Activated CD4-positive, alpha-beta memory T cell treated with anti-CD3 and anti-CD28 coated beads, Interleukin-2, amount 10 ng/mL, durations not matched to agents 7 days and 5 days (primary cell): ENCODE measurements around the gene JADE2. TPM values are rescaled to one million over a fixed set of nuclear protein-coding genes. Genes with fewer than 3 reads are reported as not detected.
A peak's percentile ranks its signal among the peaks of the same experiment; 100 is the strongest.

Experiments
- CTCF ChIA-PET: fragments of 350-600 bp; sonication (Branson Sonifier 250); formaldehyde crosslinking; loops from one replicate; lab custom pipeline; 2021; ENCODE audit warnings: antibody characterized with exemption, inconsistent platforms; lab: Charles Lee
- POLR2A ChIA-PET: fragments of 350-600 bp; sonication (Branson Sonifier 250); formaldehyde crosslinking; loops from one replicate; lab custom pipeline; 2021; ENCODE audit warnings: antibody characterized with exemption; lab: Charles Lee
- DNase-seq: peaks from one replicate; pipeline ENCODE4 v3.0.0-alpha.2; 2020
- H3K27ac Mint-ChIP-seq: one replicate; pipeline ENCODE4 v1.8.0; 2021; ENCODE audit warnings: mild to moderate bottlenecking, mixed read lengths
- H3K27me3 Mint-ChIP-seq: one replicate; pipeline ENCODE4 v1.8.0; 2021; ENCODE audit warnings: mixed read lengths
- H3K36me3 Mint-ChIP-seq: one replicate; pipeline ENCODE4 v1.8.0; 2021; ENCODE audit warnings: low read depth, mixed read lengths
- H3K4me1 Mint-ChIP-seq: one replicate; pipeline ENCODE4 v1.8.0; 2021; ENCODE audit warnings: mixed read lengths
- H3K4me3 Mint-ChIP-seq: one replicate; pipeline ENCODE4 v1.8.0; 2021; ENCODE audit warnings: mild to moderate bottlenecking, mixed read lengths
- H3K9me3 Mint-ChIP-seq: one replicate; pipeline ENCODE4 v1.8.0; 2021; ENCODE audit warnings: mixed read lengths
- total RNA-seq, 2 experiments: library from RNA; stranded (reverse); gene quantifications; one replicate each; pipeline ENCODE4 v1.2.3, GENCODE V29; 2021

The JADE2 gene
- total RNA-seq, 2 experiments from 2014 or later, result 72.7 to 73.5 TPM

GRCh38 chr5:134579284-134579771, 53.9 kb downstream of the JADE2 start:
- Mint-ChIP-seq H3K4me1 (no peaks in the 10 kb centered on the region), H3K36me3 (peaks cover 44% of the 10 kb centered on the region), H3K4me3 (no peak overlapping the region), H3K9me3 (no peaks in the 10 kb centered on the region), H3K27me3 (no peaks in the 10 kb centered on the region), H3K27ac (no peak overlapping the region)
- ChIA-PET POLR2A (no interaction called here), CTCF (interaction anchor here (2.2 kb wide), 1 partner anchor 8 kb away, joined by 17 read pairs; no protein-coding TSS in a partner anchor)
- DNase-seq, result no peak

DNA sequence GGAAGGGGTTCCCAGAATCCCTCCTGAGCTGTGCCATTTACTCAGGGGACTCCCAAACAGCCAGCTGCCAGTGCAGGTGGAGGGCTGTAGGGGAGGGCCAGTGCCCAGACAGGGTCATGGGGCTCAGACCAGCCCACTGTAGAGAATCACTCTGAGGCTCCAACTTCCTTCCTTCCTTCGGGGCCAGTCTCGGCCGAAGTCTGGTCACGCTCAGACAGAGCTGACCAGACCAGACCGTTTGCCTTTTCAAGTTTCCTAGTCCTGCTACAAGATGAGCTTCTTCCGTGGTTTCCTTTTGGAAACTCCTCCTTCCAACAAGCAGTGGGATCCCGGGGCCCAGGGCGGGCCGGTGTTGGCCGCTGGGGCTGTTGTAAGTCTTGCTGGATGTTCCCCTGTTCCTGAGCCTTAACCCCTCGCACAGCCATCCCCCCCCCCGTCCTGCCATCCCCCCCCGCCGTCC, 54.6 kb downstream of the JADE2 start:
- Mint-ChIP-seq H3K36me3 (peaks cover 43% of the 10 kb centered on the region), H3K27me3 (no peaks in the 10 kb centered on the region), H3K27ac (no peak overlapping the region), H3K9me3 (no peaks in the 10 kb centered on the region), H3K4me1 (no peaks in the 10 kb centered on the region), H3K4me3 (no peak overlapping the region)
- DNase-seq, result no peak
- CTCF ChIA-PET, result interaction anchor here (0.8 to 1.8 kb wide), 5 partner anchors 8 to 277 kb away, joined by 3 to 5 read pairs (median 4); partner anchors contain the start of gene CDKN2AIPNL
- POLR2A ChIA-PET, result no interaction called here

- H3K9me3 Mint-ChIP-seq, result no peaks in the 10 kb centered on the region
- ChIA-PET POLR2A (no interaction called here), CTCF (interaction anchor here (1.0 to 1.8 kb wide), 5 partner anchors 9 to 278 kb away, joined by 3 to 6 read pairs (median 4); partner anchors contain the start of gene CDKN2AIPNL)
- H3K27ac Mint-ChIP-seq, result no peak overlapping the region
- H3K4me1 Mint-ChIP-seq, result peaks cover under 1% of the 10 kb centered on the region
- H3K27me3 Mint-ChIP-seq, result no peaks in the 10 kb centered on the region
- no peak overlapping the region for H3K4me3 Mint-ChIP-seq
- peaks cover 38% of the 10 kb centered on the region for H3K36me3 Mint-ChIP-seq
- no peak for DNase-seq
Measured at GRCh38 chr5:134581241-134581981, 55.9 kb downstream of the JADE2 start.

DNA sequence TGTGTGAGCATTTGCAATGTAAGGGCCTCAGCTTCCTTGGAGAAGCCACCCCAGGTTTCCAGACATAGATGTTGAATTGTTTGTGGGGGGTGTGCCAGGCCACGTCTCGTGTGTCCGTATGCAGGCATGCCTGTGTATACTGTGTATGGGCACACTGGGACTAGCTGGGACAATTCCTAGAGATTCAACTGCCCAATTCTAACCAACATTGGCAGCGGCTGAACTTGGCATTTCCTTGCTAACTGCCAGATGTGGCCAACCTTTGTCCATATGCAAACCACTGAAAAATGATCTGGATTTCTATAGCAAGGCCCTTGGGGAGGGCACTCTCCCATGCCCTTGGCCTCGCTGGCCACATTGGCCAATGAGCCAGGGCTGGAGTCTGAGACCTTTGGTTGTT, 56.8 kb downstream of the JADE2 start:
- POLR2A ChIA-PET, result no interaction called here
- peaks cover 30% of the 10 kb centered on the region for H3K36me3 Mint-ChIP-seq
- H3K4me1 Mint-ChIP-seq, result peaks cover 8% of the 10 kb centered on the region
- H3K9me3 Mint-ChIP-seq, result no peaks in the 10 kb centered on the region
- CTCF ChIA-PET, result interaction anchor here (1.8 kb wide), 1 partner anchor 27 kb away, joined by 6 read pairs; no protein-coding TSS in a partner anchor
- no peaks in the 10 kb centered on the region for H3K27me3 Mint-ChIP-seq
- H3K4me3 Mint-ChIP-seq, result no peak overlapping the region
- no peak overlapping the region for H3K27ac Mint-ChIP-seq
- no peak for DNase-seq

- POLR2A ChIA-PET, result interaction anchor here (1.2 kb wide), 1 partner anchor 406 kb away, joined by 3 read pairs; the partner anchor contains the start of gene SKP1
- H3K4me1 Mint-ChIP-seq, result peaks cover 8% of the 10 kb centered on the region
- H3K27ac Mint-ChIP-seq, result no peak overlapping the region
- no peak overlapping the region for H3K4me3 Mint-ChIP-seq
- no peak for DNase-seq
- H3K36me3 Mint-ChIP-seq, result peaks cover 26% of the 10 kb centered on the region
- H3K9me3 Mint-ChIP-seq, result no peaks in the 10 kb centered on the region
- H3K27me3 Mint-ChIP-seq, result no peaks in the 10 kb centered on the region
- CTCF ChIA-PET, result no interaction called here
Measured at GRCh38 chr5:134582941-134583340, 57.5 kb downstream of the JADE2 start.

DNA sequence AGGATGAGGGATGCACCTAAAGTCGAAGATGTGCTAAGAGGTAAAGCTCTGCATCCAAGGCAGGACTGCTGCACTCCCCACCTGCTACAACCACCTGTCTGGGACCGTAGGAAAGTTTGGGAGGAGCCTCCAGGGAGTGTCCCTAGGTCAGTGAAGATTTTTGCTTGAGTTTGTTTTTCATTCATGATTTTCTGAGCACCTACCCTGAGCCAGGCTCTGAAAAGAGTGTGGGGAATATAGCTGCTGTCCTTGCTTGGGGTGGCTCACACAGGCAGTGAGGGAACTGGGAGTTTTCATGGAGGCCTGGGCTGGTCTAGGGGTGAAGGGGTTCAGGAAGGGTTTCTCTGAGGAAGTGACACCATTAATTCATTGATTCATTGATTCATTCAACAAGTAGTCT, 58.3 kb downstream of the JADE2 start:
- H3K9me3 Mint-ChIP-seq, result no peaks in the 10 kb centered on the region
- H3K36me3 Mint-ChIP-seq, result peaks cover 20% of the 10 kb centered on the region
- no peaks in the 10 kb centered on the region for H3K27me3 Mint-ChIP-seq
- POLR2A ChIA-PET, result interaction anchor here (1.0 to 1.2 kb wide), 2 partner anchors 406 to 408 kb away, joined by 3 read pairs; partner anchors contain the start of gene SKP1
- peaks cover 8% of the 10 kb centered on the region for H3K4me1 Mint-ChIP-seq
- H3K27ac Mint-ChIP-seq, result peak overlapping the region; percentile 14
- no peak overlapping the region for H3K4me3 Mint-ChIP-seq
- CTCF ChIA-PET, result interaction anchor here (1.4 kb wide), 1 partner anchor 8 kb away, joined by 3 read pairs; no protein-coding TSS in a partner anchor
- DNase-seq, result no peak

- POLR2A ChIA-PET, result interaction anchor here (1.0 kb wide), 1 partner anchor 409 kb away, joined by 3 read pairs; no protein-coding TSS in a partner anchor
Measured at GRCh38 chr5:134584662-134585061, 59.2 kb downstream of the JADE2 start.

GRCh38 chr5:134585966-134586365, 60.5 kb downstream of the JADE2 start:
- H3K9me3 Mint-ChIP-seq, result no peaks in the 10 kb centered on the region
- POLR2A ChIA-PET, result no interaction called here

More at GRCh38 chr5:134584662-134585061, 59.2 kb downstream of the JADE2 start:
- no peak for DNase-seq
- Mint-ChIP-seq H3K27ac (no peak overlapping the region), H3K27me3 (no peaks in the 10 kb centered on the region), H3K36me3 (peaks cover 13% of the 10 kb centered on the region), H3K9me3 (no peaks in the 10 kb centered on the region), H3K4me1 (peaks cover 8% of the 10 kb centered on the region), H3K4me3 (no peak overlapping the region)
- CTCF ChIA-PET, result interaction anchor here (1.2 to 4.1 kb wide), 4 partner anchors 9 to 281 kb away, joined by 3 to 55 read pairs (median 16); no protein-coding TSS in a partner anchor

GRCh38 chr5:134586866-134587524, 61.5 kb downstream of the JADE2 start:
- POLR2A ChIA-PET, result interaction anchor here (0.6 to 2.0 kb wide), 15 partner anchors 15 to 431 kb away, joined by 3 to 8 read pairs (median 3); partner anchors contain the start of genes CAMLG, CDKN2AIPNL, PCBD2 and SAR1B
- Mint-ChIP-seq H3K4me1 (peaks cover 19% of the 10 kb centered on the region), H3K27ac (peak overlapping the region; percentile 14), H3K27me3 (no peaks in the 10 kb centered on the region), H3K36me3 (peaks cover under 1% of the 10 kb centered on the region), H3K9me3 (no peaks in the 10 kb centered on the region), H3K4me3 (no peak overlapping the region)
- CTCF ChIA-PET, result interaction anchor here (0.6 to 4.1 kb wide), 90 partner anchors 9 to 1562 kb away, joined by 3 to 55 read pairs (median 5); partner anchors contain the start of genes CAMLG, CDKL3, CDKN2AIPNL and DDX46
- peak; percentile 85 for DNase-seq

More at GRCh38 chr5:134585966-134586365, 60.5 kb downstream of the JADE2 start:
- no peak for DNase-seq
- CTCF ChIA-PET, result interaction anchor here (1.6 to 4.1 kb wide), 8 partner anchors 10 to 403 kb away, joined by 8 to 55 read pairs (median 24); partner anchors contain the start of genes CAMLG, CDKN2AIPNL and UBE2B
- Mint-ChIP-seq H3K4me1 (peaks cover 8% of the 10 kb centered on the region), H3K27me3 (no peaks in the 10 kb centered on the region), H3K27ac (no peak overlapping the region), H3K4me3 (no peak overlapping the region), H3K36me3 (peaks cover 2% of the 10 kb centered on the region)

DNA sequence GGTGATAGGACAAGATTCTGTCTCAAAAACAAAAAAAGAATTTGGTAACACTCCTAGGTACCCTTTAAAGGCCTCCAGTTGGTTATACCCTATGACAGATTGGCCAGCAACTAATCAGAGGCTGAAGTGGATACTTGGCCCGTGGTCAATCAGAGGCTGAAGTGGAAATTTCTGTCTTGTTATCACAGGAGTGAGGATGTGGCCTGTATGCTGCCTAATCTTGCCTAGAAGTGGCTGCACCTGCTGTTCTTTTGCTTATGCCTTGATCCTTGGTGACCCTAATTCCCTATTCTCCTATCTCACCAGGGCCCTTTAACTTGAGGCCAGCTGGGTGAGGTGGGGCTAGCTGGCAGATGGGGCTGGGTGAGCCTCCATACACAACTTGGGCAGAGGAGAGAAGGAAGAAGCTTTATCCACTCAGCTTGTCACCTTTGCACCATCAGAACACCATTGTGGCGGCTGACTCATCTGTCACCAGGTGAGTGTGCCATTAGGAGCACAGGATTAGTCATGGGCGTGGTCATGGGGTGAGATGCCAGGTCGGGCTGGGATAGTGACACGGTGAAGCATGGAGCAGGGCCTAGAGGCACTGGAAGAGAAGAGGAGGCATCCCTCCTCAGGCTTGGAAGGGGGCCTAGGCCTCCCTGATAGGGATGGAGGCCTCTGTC, 65.7 kb downstream of the JADE2 start:
- Mint-ChIP-seq H3K4me3 (no peak overlapping the region), H3K27ac (peak overlapping the region; percentile 26), H3K27me3 (no peaks in the 10 kb centered on the region), H3K9me3 (no peaks in the 10 kb centered on the region), H3K36me3 (no peaks in the 10 kb centered on the region), H3K4me1 (peaks cover 42% of the 10 kb centered on the region)
- ChIA-PET POLR2A (interaction anchor here (0.8 kb wide), 1 partner anchor 148 kb away, joined by 4 read pairs; the partner anchor contains the start of gene CAMLG), CTCF (no interaction called here)
- peak; percentile 49 for DNase-seq

- ChIA-PET CTCF (interaction anchor here (0.9 to 1.0 kb wide), 3 partner anchors 10 to 146 kb away, joined by 3 to 4 read pairs (median 3); partner anchors contain the start of gene CAMLG), POLR2A (interaction anchor here (0.9 to 1.4 kb wide), 4 partner anchors 10 to 416 kb away, joined by 3 to 5 read pairs (median 3); no protein-coding TSS in a partner anchor)
- Mint-ChIP-seq H3K36me3 (no peaks in the 10 kb centered on the region), H3K9me3 (no peaks in the 10 kb centered on the region), H3K4me1 (peaks cover 33% of the 10 kb centered on the region), H3K27me3 (no peaks in the 10 kb centered on the region), H3K4me3 (no peak overlapping the region), H3K27ac (peak overlapping the region; percentile 36)
- no peak for DNase-seq
Measured at GRCh38 chr5:134592141-134592746, 66.8 kb downstream of the JADE2 start.
